Measurements from ENCODE around the gene DHRS1.
"Not testable (repeated sequence)": the region's sequence is repeated elsewhere in the genome, so short reads cannot be mapped to it uniquely, and the experiment has no call there.

The DHRS1 gene

GRCh38 chr14:24299255-24300191 lies at the start of gene DHRS1, which contains the start of gene NOP9:
Gene DHRS1 (minus strand): TSS chr14:24299780. CDS start chr14:24299106, 674 bp downstream.
Gene NOP9 (plus strand): TSS chr14:24299850. CDS start chr14:24299955, 105 bp downstream.
- FAIRE-seq, result no peak

GRCh38 chr14:24348186-24348585 lies 48.6 kb upstream of the DHRS1 start:
- FAIRE-seq, result no peak

GRCh38 chr14:24347134-24347533 lies 47.6 kb upstream of the DHRS1 start:
- no peak for FAIRE-seq

GRCh38 chr14:24343795-24344660 lies 44.4 kb upstream of the DHRS1 start:
- no peak for FAIRE-seq

GRCh38 chr14:24342889-24343288 lies 43.3 kb upstream of the DHRS1 start:
- no peak for FAIRE-seq

GRCh38 chr14:24340606-24341005 lies 41.0 kb upstream of the DHRS1 start:
- no peak for FAIRE-seq

GRCh38 chr14:24339284-24340151 lies 39.9 kb upstream of the DHRS1 start, which contains the start of gene RIPK3:
Gene RIPK3 (minus strand): TSS chr14:24339991. CDS start chr14:24339826, 165 bp downstream.
- FAIRE-seq, result no peak

- FAIRE-seq, result no peak
These were observed 39.3 kb upstream of the DHRS1 start for GRCh38 chr14:24338843-24339242.

GRCh38 chr14:24337824-24338175 lies 38.2 kb upstream of the DHRS1 start:
- no peak for FAIRE-seq

- FAIRE-seq, result no peak
These were observed 37.7 kb upstream of the DHRS1 start for GRCh38 chr14:24337144-24337823.

GRCh38 chr14:24335461-24336171 lies 36.0 kb upstream of the DHRS1 start:
- no peak for FAIRE-seq

GRCh38 chr14:24334431-24335291 lies 35.1 kb upstream of the DHRS1 start, which contains the start of gene ADCY4:
Gene ADCY4 (minus strand): TSS chr14:24335071. CDS start chr14:24334652, 419 bp downstream.
- FAIRE-seq, result no peak

GRCh38 chr14:24332268-24332993 lies 32.9 kb upstream of the DHRS1 start:
- no peak for FAIRE-seq

- no peak for FAIRE-seq
These were observed 32.2 kb upstream of the DHRS1 start for GRCh38 chr14:24331731-24332267.

- no peak for FAIRE-seq
These were observed 31.5 kb upstream of the DHRS1 start for GRCh38 chr14:24330973-24331674.

- FAIRE-seq, result no peak
These were observed 30.2 kb upstream of the DHRS1 start for GRCh38 chr14:24329736-24330135.

- FAIRE-seq, result no peak
These were observed 29.6 kb upstream of the DHRS1 start for GRCh38 chr14:24329073-24329663.

- not testable (repeated sequence) for FAIRE-seq
These were observed 28.3 kb upstream of the DHRS1 start for GRCh38 chr14:24327914-24328313.
